Kidney (tissue), 14 donors: ENCODE measurements around the gene ZDHHC14. TPM values are rescaled to one million over a fixed set of nuclear protein-coding genes. Genes with fewer than 3 reads are reported as not detected.

Experiments
- DNase-seq, 5 donors: peaks; one replicate each; pipeline ENCODE4 v3.0.0-alpha.2; 2013 to 2020
- FAIRE-seq: peaks from 2 replicates; lab custom pipeline; 2012; peaks lifted over from hg19 to GRCh38; lab: Jason Lieb, UNC
- H3K27ac ChIP-seq, 2 donors: one replicate each; pipeline ENCODE4 v1.7.0; 2013; ENCODE audit warnings: low read depth in 2 of 2, low read length in 2 of 2, inconsistent platforms in 1 of 2
- H3K27me3 ChIP-seq: one replicate; pipeline ENCODE4 v1.7.1; 2013; ENCODE audit warnings: low read length, inconsistent platforms; ENCODE audit not compliant: control insufficient read depth, insufficient read depth
- H3K36me3 ChIP-seq, 3 donors: one replicate each; pipeline versions ENCODE4 v1.7.0 to v1.7.1; 2013; ENCODE audit warnings: low read length in 3 of 3, control low read depth in 1 of 3, inconsistent platforms in 1 of 3; ENCODE audit not compliant: insufficient read depth in 3 of 3, control insufficient read depth in 2 of 3
- H3K4me1 ChIP-seq, 3 donors: one replicate each; pipeline versions ENCODE4 v1.7.0 to v1.7.1; 2013; ENCODE audit warnings: low read length in 3 of 3, inconsistent platforms in 1 of 3, low read depth in 1 of 3; ENCODE audit not compliant: control insufficient read depth in 2 of 3, insufficient read depth in 2 of 3
- H3K4me3 ChIP-seq, 3 donors: one replicate each; pipeline versions ENCODE4 v1.7.0 to v1.8.1; 2013; ENCODE audit warnings: low read length in 3 of 3, control low read depth in 1 of 3, inconsistent platforms in 1 of 3
- H3K9ac ChIP-seq, 3 donors: one replicate each; pipeline versions ENCODE4 v1.7.0 to v1.7.1; 2013; ENCODE audit warnings: low read length in 3 of 3, control low read depth in 1 of 3, inconsistent platforms in 1 of 3
- H3K9me3 ChIP-seq, 3 donors: one replicate each; pipeline versions ENCODE4 v1.7.0 to v1.7.1; 2013; ENCODE audit warnings: low read length in 3 of 3, control low read depth in 1 of 3, inconsistent platforms in 1 of 3; ENCODE audit not compliant: control insufficient read depth in 2 of 3, insufficient read depth in 1 of 3
- intact Hi-C: fragments of 100-400 bp; cut with DNase I; formaldehyde crosslinking; loops from one replicate; pipeline ENCODE4 v1.11.1; 2022
- polyA plus RNA-seq: library from polyadenylated mRNA; stranded (reverse); fragments of 350-450 nt; fragmentation: Illumina TruSeq; extraction: RNeasy Lipid Tissue Mini Kit (QIAGEN cat#74804); gene quantifications from one replicate; pipeline ENCODE4 v1.2.3, GENCODE V29; 2014; ENCODE audit warnings: low read depth, low replicate concordance; ENCODE audit not compliant: insufficient read depth
- total RNA-seq: library from RNA; stranded (reverse); fragmentation: NEBNext Ultra II Directional; extraction: Animal tissue kit (Norgen Biotek cat#: 25700); gene quantifications from one replicate; pipeline ENCODE4 v1.2.1, GENCODE V29; 2021
- TF ChIP-seq, protein P1 (sequence below): IDR thresholded peaks from 3 replicates; pipeline ENCODE4 v1.5.1; 2012; ENCODE audit warnings: mild to moderate bottlenecking, moderate library complexity, borderline replicate concordance; ENCODE audit not compliant: insufficient read depth; ENCODE audit errors: extremely low read depth
- donor health status: control.
- donor health status: control.
- donor health status: control.
- donor health status: control.
- donor health status: control.
- donor health status: DM: yes; HTN: yes; CAD: no.
- donor health status: Normal renal cell carcinoma (clear cell type).

The ZDHHC14 gene
- total and polyA plus RNA-seq, 2 donors from 2014 or later, result 13.5 to 26.7 TPM

DNA sequence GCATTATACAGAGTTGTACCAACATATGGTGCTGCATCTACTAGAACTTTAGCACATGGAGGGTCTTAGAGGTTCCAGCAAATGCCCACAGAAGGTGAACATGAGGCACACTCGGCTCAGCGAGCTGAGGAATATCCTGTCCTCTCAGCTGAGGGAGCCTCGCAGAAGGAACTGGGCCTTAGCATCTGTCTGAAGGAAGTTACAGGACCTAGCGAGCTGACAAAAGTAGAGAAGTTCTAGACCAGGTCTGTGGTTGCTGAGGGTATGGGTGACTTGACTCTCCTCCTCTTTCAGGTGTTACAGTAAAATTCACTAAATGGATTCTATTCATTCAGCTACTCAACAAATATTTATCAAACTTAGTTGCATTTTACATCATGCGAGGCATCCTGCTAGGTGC is 157.2 kb downstream of the ZDHHC14 start:
- Histone ChIP-seq H3K9ac (no peak overlapping the region), H3K27me3 (no peaks in the 10 kb centered on the region), H3K9me3 (no peaks in the 10 kb centered on the region), H3K4me1 (peaks cover 3 to 25% (median 17%) of the 10 kb centered on the region in 3 donors), H3K36me3 (no peaks in the 10 kb centered on the region), H3K27ac (no peak overlapping the region), H3K4me3 (no peak overlapping the region)
- TF ChIP-seq, protein P1, sequence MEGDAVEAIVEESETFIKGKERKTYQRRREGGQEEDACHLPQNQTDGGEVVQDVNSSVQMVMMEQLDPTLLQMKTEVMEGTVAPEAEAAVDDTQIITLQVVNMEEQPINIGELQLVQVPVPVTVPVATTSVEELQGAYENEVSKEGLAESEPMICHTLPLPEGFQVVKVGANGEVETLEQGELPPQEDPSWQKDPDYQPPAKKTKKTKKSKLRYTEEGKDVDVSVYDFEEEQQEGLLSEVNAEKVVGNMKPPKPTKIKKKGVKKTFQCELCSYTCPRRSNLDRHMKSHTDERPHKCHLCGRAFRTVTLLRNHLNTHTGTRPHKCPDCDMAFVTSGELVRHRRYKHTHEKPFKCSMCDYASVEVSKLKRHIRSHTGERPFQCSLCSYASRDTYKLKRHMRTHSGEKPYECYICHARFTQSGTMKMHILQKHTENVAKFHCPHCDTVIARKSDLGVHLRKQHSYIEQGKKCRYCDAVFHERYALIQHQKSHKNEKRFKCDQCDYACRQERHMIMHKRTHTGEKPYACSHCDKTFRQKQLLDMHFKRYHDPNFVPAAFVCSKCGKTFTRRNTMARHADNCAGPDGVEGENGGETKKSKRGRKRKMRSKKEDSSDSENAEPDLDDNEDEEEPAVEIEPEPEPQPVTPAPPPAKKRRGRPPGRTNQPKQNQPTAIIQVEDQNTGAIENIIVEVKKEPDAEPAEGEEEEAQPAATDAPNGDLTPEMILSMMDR, result no peak
- FAIRE-seq, result no peak
- intact Hi-C loops, result no loop called here
- no peak for DNase-seq

DNA sequence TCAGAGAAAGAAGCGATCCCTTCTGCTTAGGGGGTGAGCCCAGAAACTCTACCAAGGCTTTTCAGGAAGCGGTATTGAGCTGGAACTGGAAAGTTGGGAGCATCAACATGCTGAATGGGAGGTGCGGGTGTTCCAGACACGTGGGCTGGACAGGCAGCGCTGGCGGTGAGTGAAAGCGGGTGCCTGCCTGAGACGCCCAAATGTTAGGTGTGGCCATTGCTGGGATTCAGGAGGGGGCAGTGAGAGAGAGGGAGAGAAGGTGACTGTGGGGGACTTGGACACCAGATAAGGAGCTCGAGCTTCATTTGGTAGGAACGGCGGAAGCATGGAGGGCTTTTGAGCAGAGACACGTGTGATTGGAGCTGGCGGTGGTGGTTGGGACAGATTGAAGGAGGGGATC is 157.7 kb downstream of the ZDHHC14 start:
- Histone ChIP-seq H3K27me3 (no peaks in the 10 kb centered on the region), H3K4me1 (peaks cover 3 to 23% (median 17%) of the 10 kb centered on the region in 3 donors), H3K9ac (no peak overlapping the region), H3K27ac (no peak overlapping the region), H3K36me3 (no peaks in the 10 kb centered on the region), H3K9me3 (no peaks in the 10 kb centered on the region), H3K4me3 (no peak overlapping the region)
- FAIRE-seq (no peak), DNase-seq (no peak)
- intact Hi-C loops, result no loop called here
- TF ChIP-seq, protein P1, result no peak

DNA sequence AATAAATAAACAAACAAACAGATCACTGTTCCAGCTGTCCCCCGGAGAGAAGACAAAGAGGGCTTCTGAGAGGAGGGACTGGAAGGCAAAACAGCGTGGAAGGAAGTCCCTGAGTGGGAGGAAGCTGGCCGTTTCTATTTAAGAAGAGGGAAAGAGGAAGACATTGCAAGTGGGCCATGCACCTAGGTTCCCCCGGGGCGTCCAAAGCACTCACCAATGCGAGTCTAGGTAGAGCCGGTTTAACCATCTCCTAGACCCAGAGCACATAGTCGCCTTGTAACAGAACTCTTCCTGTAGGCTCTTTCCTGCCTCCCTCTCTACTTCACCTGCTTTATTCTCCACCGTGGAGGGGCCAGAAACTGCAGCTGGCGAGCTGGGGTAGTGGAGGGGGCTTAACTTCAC is 158.4 kb downstream of the ZDHHC14 start:
- H3K27ac ChIP-seq, result no peak overlapping the region
- H3K9me3 ChIP-seq, result no peaks in the 10 kb centered on the region
- no peaks in the 10 kb centered on the region for H3K36me3 ChIP-seq
- no peak overlapping the region for H3K9ac ChIP-seq
- FAIRE-seq (no peak), DNase-seq (peak in 1 of 5 donors; percentile 31)
- intact Hi-C loops, result no loop called here
- peaks cover 3 to 23% (median 17%) of the 10 kb centered on the region in 3 donors for H3K4me1 ChIP-seq
- no peaks in the 10 kb centered on the region for H3K27me3 ChIP-seq
- H3K4me3 ChIP-seq, result no peak overlapping the region
- TF ChIP-seq, protein P1, result no peak
